HFF-Myc (cell line): ENCODE results near the gene PTPRH.

Source experiments
- DNase-seq: peaks from one replicate; pipeline ENCODE4 v3.0.0-alpha.2; 2011; ENCODE audit warnings: low read depth; ENCODE audit errors: extremely low read depth
- H3K4me3 ChIP-seq: replicated peaks from 2 replicates; pipeline ENCODE4 v1.5.1; 2011; ENCODE audit warnings: low read depth, mild to moderate bottlenecking, control low read depth, low read length
- TF ChIP-seq, protein P1 (sequence below): IDR thresholded peaks from 2 replicates; pipeline ENCODE4 v1.5.1; 2012; ENCODE audit warnings: mild to moderate bottlenecking, low read depth, low read length, control low read depth; ENCODE audit errors: missing control alignments

Gene PTPRH

DNA sequence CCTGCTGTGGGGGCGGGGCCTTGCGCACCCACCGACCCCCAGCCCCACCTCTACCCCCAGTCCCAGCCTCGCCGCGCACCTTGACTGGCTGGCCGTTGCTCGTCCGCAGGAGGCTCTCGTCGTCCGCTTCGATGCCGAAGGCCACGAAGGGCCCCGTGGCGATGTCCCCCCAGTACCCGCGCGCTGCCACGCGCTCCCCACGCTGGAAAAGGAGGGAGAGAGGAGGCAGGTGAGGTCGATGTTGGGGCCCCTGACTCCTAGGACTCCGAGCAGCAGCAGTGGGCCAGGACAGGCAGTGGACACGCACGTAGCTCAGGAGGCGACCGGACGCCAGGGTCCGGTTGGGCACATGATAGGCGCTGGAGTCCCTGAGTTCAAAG is 48.3 kb downstream of the PTPRH start:
- no peak overlapping the region for H3K4me3 ChIP-seq
- TF ChIP-seq, protein P1, sequence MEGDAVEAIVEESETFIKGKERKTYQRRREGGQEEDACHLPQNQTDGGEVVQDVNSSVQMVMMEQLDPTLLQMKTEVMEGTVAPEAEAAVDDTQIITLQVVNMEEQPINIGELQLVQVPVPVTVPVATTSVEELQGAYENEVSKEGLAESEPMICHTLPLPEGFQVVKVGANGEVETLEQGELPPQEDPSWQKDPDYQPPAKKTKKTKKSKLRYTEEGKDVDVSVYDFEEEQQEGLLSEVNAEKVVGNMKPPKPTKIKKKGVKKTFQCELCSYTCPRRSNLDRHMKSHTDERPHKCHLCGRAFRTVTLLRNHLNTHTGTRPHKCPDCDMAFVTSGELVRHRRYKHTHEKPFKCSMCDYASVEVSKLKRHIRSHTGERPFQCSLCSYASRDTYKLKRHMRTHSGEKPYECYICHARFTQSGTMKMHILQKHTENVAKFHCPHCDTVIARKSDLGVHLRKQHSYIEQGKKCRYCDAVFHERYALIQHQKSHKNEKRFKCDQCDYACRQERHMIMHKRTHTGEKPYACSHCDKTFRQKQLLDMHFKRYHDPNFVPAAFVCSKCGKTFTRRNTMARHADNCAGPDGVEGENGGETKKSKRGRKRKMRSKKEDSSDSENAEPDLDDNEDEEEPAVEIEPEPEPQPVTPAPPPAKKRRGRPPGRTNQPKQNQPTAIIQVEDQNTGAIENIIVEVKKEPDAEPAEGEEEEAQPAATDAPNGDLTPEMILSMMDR, result no peak
- DNase-seq, result no peak

DNA sequence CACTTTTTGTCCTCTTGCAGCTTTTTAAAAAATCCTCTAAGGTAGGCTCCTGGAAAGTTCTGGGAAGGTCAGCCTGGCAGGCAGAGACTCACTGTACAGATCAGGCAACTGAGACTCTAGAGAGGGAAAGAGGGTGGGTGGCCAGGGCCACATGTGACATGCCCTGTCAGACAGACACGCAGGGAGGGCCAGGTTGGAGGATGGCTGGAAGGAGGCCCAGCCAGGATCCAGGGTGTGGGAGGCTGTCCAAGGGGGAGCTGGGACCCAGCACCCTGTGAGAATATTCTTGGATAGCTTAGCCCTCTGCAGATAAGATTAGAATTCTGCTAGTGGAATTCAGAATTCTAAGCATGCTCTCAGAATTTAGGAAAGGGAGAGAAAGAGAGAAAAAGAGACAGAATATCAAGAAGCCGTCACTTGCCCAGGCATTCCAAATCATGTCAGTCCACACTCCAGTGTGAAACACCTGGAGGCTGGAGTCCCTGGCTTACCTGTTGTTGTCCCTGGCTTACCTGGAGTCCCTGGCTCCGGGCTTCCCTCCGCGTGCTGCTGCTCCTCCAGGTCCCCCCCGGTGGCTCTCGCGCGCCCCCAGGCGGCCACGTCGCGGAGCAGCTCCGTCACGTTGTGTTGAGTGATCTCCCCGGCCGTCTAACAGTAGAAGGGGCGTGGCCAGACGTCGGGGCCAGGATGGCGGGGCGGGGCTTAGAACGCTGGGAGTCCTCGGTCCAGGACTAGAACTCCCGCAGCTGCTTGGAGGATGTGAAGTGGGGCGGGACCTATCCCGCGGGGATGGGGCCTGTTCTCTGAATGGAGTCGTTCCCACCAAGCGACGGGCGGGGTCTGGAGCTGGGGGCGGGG is 48.9 kb downstream of the PTPRH start:
- no peak for DNase-seq
- TF ChIP-seq, protein P1, result peak; percentile 98
- H3K4me3 ChIP-seq, result no peak overlapping the region

DNA sequence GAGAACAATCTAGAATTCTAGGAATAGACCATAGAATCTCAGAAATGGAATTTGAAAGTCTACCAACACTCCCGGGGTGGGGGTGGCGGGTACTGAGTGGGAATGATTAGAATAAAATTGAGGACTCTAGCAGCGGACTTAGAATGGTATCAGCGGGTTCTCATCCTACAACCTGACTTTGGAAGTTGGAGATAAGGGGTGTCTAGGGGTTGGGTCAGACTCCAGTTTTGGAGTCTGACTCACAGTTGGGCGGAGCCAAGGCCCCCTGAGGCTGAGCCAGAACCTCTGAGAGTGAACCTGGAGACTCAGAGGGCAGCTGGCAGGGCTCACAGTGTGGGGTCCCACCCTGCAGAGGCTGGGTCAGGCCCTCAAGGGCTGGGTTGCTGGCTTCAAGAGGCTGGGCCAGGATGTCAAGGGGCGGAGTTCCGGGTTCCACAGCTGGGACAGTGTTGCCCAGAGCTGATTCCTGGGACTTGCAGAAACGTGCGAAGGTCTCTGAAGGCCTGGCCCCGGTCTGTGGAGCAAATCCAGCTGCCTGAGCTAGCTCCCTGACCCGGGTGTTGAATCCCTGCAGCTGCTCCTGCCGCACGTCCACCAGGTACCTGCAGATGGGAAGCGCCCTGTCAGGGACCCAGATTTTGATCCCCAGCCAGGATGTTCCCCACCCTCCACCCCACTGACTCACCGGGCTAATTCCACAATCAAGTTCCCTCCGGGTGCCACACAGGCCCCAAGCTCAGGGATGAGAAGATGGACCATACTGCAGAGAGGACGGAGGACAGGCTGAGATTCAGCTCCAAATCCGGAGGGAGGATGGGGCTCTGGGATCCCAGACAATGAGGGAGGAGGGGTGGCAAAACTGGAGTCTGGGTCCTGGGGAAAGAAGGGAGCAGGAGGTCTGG is 50.2 kb downstream of the PTPRH start:
- no peak overlapping the region for H3K4me3 ChIP-seq
- no peak for DNase-seq
- TF ChIP-seq, protein P1, result no peak

DNA sequence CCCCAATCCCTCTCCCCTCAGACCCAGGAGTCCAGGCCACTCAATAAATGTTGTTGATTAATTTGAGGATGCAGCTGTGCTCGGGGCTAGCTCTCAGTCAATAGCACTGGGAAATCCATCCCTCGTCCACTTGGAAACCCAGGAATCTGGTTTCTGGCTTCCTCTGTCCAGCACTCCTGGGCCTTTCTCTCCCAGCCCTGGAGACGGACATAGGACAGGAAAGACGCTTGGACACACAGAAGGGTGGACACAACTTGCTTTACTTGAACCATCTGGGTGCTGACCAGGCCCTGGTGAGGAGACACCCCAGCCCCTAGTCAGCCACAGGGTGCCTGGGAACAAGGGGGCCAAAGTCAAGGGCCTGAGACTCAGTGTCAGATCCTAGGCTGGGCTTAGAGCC is 50.9 kb downstream of the PTPRH start:
- TF ChIP-seq, protein P1, result no peak
- DNase-seq, result no peak
- no peak overlapping the region for H3K4me3 ChIP-seq

DNA sequence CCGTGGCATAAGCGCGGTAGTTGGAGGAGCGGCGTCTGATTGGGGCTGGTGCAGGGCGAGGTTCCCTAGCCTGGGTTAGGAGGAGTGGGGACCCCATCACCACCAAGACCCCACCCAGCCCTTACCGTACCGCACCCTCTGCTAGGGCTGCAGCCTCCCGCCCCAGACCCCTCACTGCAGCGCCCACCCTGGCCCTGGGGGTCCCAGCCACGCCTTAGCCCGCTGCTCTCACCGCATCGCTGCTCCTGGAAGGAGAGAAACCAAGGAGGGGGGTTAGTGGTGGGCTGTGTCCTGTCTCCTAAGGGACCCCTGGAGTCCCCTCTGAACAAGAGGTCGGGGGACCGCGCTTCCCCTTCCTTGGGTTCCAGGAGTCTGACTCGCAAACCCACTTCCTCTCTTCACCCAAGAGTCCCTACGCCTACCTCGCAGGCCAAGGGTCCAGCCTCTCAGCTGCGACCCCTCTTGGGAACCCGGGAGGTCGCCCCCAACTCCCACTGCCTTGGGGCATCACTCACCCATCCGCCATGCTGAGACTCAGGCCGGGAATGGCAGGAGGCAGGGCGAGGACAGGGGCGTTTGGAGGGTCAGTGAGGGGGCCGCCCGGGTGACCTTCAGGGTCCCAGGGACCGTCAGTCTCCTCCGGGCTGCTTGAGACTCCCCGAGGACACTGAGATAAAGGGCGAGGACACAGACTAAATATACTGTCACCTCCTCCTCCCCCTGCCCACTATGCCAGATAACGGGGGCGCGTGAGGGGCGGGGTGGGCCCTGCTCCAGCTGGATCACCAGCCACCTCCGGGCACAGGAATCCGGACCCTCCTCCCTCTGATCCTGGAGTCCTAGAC is 52.0 kb downstream of the PTPRH start, which contains the start of gene TNNI3:
Gene TNNI3, minus strand, starts transcription at position 669 of the 845 bp plus-strand sequence. Its CDS starts 143 bp downstream, at position 526.
- DNase-seq, result no peak
- TF ChIP-seq, protein P1, result no peak
- no peak within 1 kb of the TSS for H3K4me3 ChIP-seq
